K562 (cell line): ENCODE data around the gene SNX15.

ENCODE experiments used
- CTCF ChIP-seq, 3 experiments: IDR thresholded peaks in 2 of 3; conservative IDR thresholded peaks in 1 of 3; 2 replicates each; pipeline ENCODE4 v1.5.1; 2011 to 2012; ENCODE audit warnings: low read length in 3 of 3, mild to moderate bottlenecking in 3 of 3, control low read depth in 2 of 3, improper control_type of control experiment in 1 of 3, inconsistent platforms in 1 of 3, low read depth in 1 of 3, mixed read lengths in 1 of 3, moderate library complexity in 1 of 3; ENCODE audit not compliant: insufficient read depth in 2 of 3
- HSF4 ChIP-seq: fragments of 250-450 bp; sonication (Bioruptor Pico); IDR thresholded peaks from 2 replicates; pipeline ENCODE4 v2.1.2; 2022; ENCODE audit warnings: mild to moderate bottlenecking, moderate library complexity, borderline replicate concordance
- KLF13 ChIP-seq: fragments of 450-650 bp; IDR thresholded peaks from 2 replicates; pipeline ENCODE4 v1.6.1; 2016; ENCODE audit warnings: missing genetic modification characterization, low read depth, mild to moderate bottlenecking, missing compliant biosample characterization, moderate library complexity, borderline replicate concordance
- MLLT1 ChIP-seq, 2 experiments: fragments of 450-650 bp; IDR thresholded peaks; 2 replicates each; pipeline ENCODE4 v1.6.1; 2016
- NCOA1 ChIP-seq: fragments of 450-650 bp; IDR thresholded peaks from 2 replicates; pipeline ENCODE4 v1.6.1; 2016; ENCODE audit warnings: low read depth
- NFXL1 ChIP-seq: fragments of 450-650 bp; formaldehyde crosslinking; IDR thresholded peaks from 2 replicates; pipeline ENCODE4 v1.4.0; 2021; ENCODE audit warnings: mild to moderate bottlenecking
- SRSF9 ChIP-seq: fragments of 200-400 bp; formaldehyde crosslinking; IDR thresholded peaks from 2 replicates; pipeline ENCODE4 v1.6.1; 2017; ENCODE audit warnings: low read depth, low read length, borderline replicate concordance
- TAF1 ChIP-seq: IDR thresholded peaks from 2 replicates; pipeline ENCODE4 v1.6.1; 2011; ENCODE audit warnings: mild to moderate bottlenecking, low read length, moderate library complexity; ENCODE audit not compliant: insufficient read depth, control insufficient read depth, severe bottlenecking; ENCODE audit errors: extremely low read depth
- U2AF2 ChIP-seq: fragments of 200-400 bp; formaldehyde crosslinking; optimal IDR thresholded peaks from 2 replicates; pipeline ENCODE3; 2017; ENCODE audit warnings: low read depth, mild to moderate bottlenecking, low read length
- ZBTB33 ChIP-seq: sonication (generic); formaldehyde crosslinking; IDR thresholded peaks from 2 replicates; pipeline ENCODE4 v1.8.1; 2023; ENCODE audit warnings: mild to moderate bottlenecking, missing genetic modification reagents
- ZNF217 ChIP-seq: sonication (generic); formaldehyde crosslinking; IDR thresholded peaks from 2 replicates; pipeline ENCODE4 v1.8.0; 2022; ENCODE audit warnings: mild to moderate bottlenecking, missing genetic modification reagents
- TF ChIP-seq, protein P1 (sequence below): fragments of 200-600 bp; sonication (generic); IDR thresholded peaks from one replicate; pipeline ENCODE4 v1.6.1; 2012; ENCODE audit warnings: mild to moderate bottlenecking, low read depth, low read length, inconsistent platforms
- TF ChIP-seq, protein P2 (sequence below): sonication (generic); formaldehyde crosslinking; IDR thresholded peaks from 2 replicates; pipeline ENCODE4 v1.8.0; 2022; ENCODE audit warnings: mild to moderate bottlenecking, missing genetic modification reagents

- TF ChIP-seq KLF13 (tag): no peak
- no peak for TF ChIP-seq NFXL1
- TF ChIP-seq ZNF217 (CRISPR knock-in tag): no peak
- TF ChIP-seq SRSF9: no peak
- TF ChIP-seq ZBTB33 (CRISPR knock-in tag): no peak
- TF ChIP-seq HSF4 (CRISPR knock-in tag): no peak
- no peak for TF ChIP-seq U2AF2
- no peak for TF ChIP-seq NCOA1
- TF ChIP-seq, protein P1, sequence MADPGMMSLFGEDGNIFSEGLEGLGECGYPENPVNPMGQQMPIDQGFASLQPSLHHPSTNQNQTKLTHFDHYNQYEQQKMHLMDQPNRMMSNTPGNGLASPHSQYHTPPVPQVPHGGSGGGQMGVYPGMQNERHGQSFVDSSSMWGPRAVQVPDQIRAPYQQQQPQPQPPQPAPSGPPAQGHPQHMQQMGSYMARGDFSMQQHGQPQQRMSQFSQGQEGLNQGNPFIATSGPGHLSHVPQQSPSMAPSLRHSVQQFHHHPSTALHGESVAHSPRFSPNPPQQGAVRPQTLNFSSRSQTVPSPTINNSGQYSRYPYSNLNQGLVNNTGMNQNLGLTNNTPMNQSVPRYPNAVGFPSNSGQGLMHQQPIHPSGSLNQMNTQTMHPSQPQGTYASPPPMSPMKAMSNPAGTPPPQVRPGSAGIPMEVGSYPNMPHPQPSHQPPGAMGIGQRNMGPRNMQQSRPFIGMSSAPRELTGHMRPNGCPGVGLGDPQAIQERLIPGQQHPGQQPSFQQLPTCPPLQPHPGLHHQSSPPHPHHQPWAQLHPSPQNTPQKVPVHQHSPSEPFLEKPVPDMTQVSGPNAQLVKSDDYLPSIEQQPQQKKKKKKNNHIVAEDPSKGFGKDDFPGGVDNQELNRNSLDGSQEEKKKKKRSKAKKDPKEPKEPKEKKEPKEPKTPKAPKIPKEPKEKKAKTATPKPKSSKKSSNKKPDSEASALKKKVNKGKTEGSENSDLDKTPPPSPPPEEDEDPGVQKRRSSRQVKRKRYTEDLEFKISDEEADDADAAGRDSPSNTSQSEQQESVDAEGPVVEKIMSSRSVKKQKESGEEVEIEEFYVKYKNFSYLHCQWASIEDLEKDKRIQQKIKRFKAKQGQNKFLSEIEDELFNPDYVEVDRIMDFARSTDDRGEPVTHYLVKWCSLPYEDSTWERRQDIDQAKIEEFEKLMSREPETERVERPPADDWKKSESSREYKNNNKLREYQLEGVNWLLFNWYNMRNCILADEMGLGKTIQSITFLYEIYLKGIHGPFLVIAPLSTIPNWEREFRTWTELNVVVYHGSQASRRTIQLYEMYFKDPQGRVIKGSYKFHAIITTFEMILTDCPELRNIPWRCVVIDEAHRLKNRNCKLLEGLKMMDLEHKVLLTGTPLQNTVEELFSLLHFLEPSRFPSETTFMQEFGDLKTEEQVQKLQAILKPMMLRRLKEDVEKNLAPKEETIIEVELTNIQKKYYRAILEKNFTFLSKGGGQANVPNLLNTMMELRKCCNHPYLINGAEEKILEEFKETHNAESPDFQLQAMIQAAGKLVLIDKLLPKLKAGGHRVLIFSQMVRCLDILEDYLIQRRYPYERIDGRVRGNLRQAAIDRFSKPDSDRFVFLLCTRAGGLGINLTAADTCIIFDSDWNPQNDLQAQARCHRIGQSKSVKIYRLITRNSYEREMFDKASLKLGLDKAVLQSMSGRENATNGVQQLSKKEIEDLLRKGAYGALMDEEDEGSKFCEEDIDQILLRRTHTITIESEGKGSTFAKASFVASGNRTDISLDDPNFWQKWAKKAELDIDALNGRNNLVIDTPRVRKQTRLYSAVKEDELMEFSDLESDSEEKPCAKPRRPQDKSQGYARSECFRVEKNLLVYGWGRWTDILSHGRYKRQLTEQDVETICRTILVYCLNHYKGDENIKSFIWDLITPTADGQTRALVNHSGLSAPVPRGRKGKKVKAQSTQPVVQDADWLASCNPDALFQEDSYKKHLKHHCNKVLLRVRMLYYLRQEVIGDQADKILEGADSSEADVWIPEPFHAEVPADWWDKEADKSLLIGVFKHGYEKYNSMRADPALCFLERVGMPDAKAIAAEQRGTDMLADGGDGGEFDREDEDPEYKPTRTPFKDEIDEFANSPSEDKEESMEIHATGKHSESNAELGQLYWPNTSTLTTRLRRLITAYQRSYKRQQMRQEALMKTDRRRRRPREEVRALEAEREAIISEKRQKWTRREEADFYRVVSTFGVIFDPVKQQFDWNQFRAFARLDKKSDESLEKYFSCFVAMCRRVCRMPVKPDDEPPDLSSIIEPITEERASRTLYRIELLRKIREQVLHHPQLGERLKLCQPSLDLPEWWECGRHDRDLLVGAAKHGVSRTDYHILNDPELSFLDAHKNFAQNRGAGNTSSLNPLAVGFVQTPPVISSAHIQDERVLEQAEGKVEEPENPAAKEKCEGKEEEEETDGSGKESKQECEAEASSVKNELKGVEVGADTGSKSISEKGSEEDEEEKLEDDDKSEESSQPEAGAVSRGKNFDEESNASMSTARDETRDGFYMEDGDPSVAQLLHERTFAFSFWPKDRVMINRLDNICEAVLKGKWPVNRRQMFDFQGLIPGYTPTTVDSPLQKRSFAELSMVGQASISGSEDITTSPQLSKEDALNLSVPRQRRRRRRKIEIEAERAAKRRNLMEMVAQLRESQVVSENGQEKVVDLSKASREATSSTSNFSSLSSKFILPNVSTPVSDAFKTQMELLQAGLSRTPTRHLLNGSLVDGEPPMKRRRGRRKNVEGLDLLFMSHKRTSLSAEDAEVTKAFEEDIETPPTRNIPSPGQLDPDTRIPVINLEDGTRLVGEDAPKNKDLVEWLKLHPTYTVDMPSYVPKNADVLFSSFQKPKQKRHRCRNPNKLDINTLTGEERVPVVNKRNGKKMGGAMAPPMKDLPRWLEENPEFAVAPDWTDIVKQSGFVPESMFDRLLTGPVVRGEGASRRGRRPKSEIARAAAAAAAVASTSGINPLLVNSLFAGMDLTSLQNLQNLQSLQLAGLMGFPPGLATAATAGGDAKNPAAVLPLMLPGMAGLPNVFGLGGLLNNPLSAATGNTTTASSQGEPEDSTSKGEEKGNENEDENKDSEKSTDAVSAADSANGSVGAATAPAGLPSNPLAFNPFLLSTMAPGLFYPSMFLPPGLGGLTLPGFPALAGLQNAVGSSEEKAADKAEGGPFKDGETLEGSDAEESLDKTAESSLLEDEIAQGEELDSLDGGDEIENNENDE: no peak
- no peak for TF ChIP-seq MLLT1 (IDR thresholded peaks at IDR 0.05)
- no peak for TF ChIP-seq TAF1
- TF ChIP-seq, protein P2, sequence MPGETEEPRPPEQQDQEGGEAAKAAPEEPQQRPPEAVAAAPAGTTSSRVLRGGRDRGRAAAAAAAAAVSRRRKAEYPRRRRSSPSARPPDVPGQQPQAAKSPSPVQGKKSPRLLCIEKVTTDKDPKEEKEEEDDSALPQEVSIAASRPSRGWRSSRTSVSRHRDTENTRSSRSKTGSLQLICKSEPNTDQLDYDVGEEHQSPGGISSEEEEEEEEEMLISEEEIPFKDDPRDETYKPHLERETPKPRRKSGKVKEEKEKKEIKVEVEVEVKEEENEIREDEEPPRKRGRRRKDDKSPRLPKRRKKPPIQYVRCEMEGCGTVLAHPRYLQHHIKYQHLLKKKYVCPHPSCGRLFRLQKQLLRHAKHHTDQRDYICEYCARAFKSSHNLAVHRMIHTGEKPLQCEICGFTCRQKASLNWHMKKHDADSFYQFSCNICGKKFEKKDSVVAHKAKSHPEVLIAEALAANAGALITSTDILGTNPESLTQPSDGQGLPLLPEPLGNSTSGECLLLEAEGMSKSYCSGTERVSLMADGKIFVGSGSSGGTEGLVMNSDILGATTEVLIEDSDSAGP (CRISPR knock-in tag): no peak
- peak in 2 of 3 experiments; percentile 6 to 34; a peak in 2 of 6 replicates for TF ChIP-seq CTCF (IDR thresholded peaks at IDR 0.05 in 2 of 3, conservative IDR thresholded peaks at IDR 0.05 in 1 of 3; ENCODE audit: insufficient read depth in 2 of 3, low read depth in 1 of 3, low read length in 3 of 3)
Measured at GRCh38 chr11:65077451-65077850, 50.2 kb downstream of the SNX15 start.
